RKO (cell line): ENCODE results near the gene TSPO.
"Not testable (repeated sequence)": the region's sequence is repeated elsewhere in the genome, so short reads cannot be mapped to it uniquely, and the experiment has no call there.

ENCODE experiments used
- DNase-seq: peaks from one replicate; pipeline ENCODE4 v3.0.0-alpha.2; 2016; ENCODE audit warnings: low spot score

The TSPO gene

GRCh38 chr22:43131773-43132501 lies 19.4 kb upstream of the TSPO start:
- DNase-seq: no peak

- DNase-seq: no peak
Observed at GRCh38 chr22:43133401-43133800, 18.0 kb upstream of the TSPO start.

GRCh38 chr22:43134553-43134952 lies 16.8 kb upstream of the TSPO start:
- DNase-seq: no peak

- DNase-seq: no peak
Observed at GRCh38 chr22:43135565-43135964, 15.8 kb upstream of the TSPO start.

- DNase-seq: no peak
Observed at GRCh38 chr22:43136255-43136654, 15.1 kb upstream of the TSPO start.

- DNase-seq: no peak
Observed at GRCh38 chr22:43136801-43137200, 14.6 kb upstream of the TSPO start.

GRCh38 chr22:43142880-43143562 lies 8.3 kb upstream of the TSPO start, which contains the start of gene MCAT:
Gene MCAT (minus strand): TSS chr22:43143398. CDS start chr22:43143348, 50 bp downstream.
- DNase-seq: peak; percentile 86

- no peak for DNase-seq
Observed at GRCh38 chr22:43144949-43145348, 6.4 kb upstream of the TSPO start.

- DNase-seq: not testable (repeated sequence)
Observed at GRCh38 chr22:43145371-43145770, 6.0 kb upstream of the TSPO start.

GRCh38 chr22:43146332-43146731 lies 5.0 kb upstream of the TSPO start:
- DNase-seq: not testable (repeated sequence)

- no peak for DNase-seq
Observed at GRCh38 chr22:43147821-43148220, 3.5 kb upstream of the TSPO start.

GRCh38 chr22:43148581-43148980 lies 2.8 kb upstream of the TSPO start:
- no peak for DNase-seq

GRCh38 chr22:43150731-43151206 lies 590 bp upstream of the TSPO start:
- DNase-seq: no peak

- no peak for DNase-seq
Observed at GRCh38 chr22:43152003-43152356, 621 bp downstream of the TSPO start.

- peak; percentile 72 for DNase-seq
Observed at GRCh38 chr22:43152357-43153071, 1.2 kb downstream of the TSPO start.

- DNase-seq: no peak
Observed at GRCh38 chr22:43153899-43154298, 2.5 kb downstream of the TSPO start.

GRCh38 chr22:43154887-43155536 lies 3.7 kb downstream of the TSPO start:
- DNase-seq: no peak

- DNase-seq: no peak
Observed at GRCh38 chr22:43155789-43156188, 4.4 kb downstream of the TSPO start.

GRCh38 chr22:43156413-43156812 lies 5.1 kb downstream of the TSPO start:
- no peak for DNase-seq

- no peak for DNase-seq
Observed at GRCh38 chr22:43157874-43158546, 6.7 kb downstream of the TSPO start.

- DNase-seq: no peak
Observed at GRCh38 chr22:43158778-43159483, 7.6 kb downstream of the TSPO start.
